Prostate gland (tissue), 2 donors: Measurements from ENCODE around the gene PDHX.

ENCODE experiments used
- CTCF ChIP-seq, 4 experiments: fragments of 200-600 bp in 2 of 4; fragments of 450-650 bp in 2 of 4; sonication (generic) in 2 of 4; IDR thresholded peaks; 1 replicate in 3 of 4; 2 replicates in 1 of 4; pipeline ENCODE4 v1.5.1; 2016 to 2019; ENCODE audit warnings: antibody characterized with exemption in 4 of 4, mild to moderate bottlenecking in 2 of 4, moderate library complexity in 2 of 4
- POLR2A ChIP-seq: fragments of 450-650 bp; IDR thresholded peaks from one replicate; pipeline ENCODE4 v1.6.1; 2016; ENCODE audit warnings: antibody characterized with exemption, mild to moderate bottlenecking
- POLR2AphosphoS5 ChIP-seq: sonication (generic); formaldehyde crosslinking; IDR thresholded peaks from one replicate; pipeline ENCODE4 v1.6.1; 2017; ENCODE audit warnings: antibody characterized with exemption

- TF ChIP-seq CTCF (IDR thresholded peaks at IDR 0.05) (no peak), POLR2A (no peak), POLR2AphosphoS5 (no peak)
These were observed 689 bp downstream of the PDHX start for GRCh38 chr11:34916843-34917770.
